HG02938 (cell line): Measurements from ENCODE around the gene RUNX3.

Experiments used
- ATAC-seq: cut with Tn5 transposase; IDR thresholded peaks from one replicate; pipeline ENCODE4 v1.9.1; 2021; ENCODE audit warnings: mild to moderate bottlenecking, moderate library complexity; ENCODE audit not compliant: unreplicated experiment

Gene RUNX3

DNA sequence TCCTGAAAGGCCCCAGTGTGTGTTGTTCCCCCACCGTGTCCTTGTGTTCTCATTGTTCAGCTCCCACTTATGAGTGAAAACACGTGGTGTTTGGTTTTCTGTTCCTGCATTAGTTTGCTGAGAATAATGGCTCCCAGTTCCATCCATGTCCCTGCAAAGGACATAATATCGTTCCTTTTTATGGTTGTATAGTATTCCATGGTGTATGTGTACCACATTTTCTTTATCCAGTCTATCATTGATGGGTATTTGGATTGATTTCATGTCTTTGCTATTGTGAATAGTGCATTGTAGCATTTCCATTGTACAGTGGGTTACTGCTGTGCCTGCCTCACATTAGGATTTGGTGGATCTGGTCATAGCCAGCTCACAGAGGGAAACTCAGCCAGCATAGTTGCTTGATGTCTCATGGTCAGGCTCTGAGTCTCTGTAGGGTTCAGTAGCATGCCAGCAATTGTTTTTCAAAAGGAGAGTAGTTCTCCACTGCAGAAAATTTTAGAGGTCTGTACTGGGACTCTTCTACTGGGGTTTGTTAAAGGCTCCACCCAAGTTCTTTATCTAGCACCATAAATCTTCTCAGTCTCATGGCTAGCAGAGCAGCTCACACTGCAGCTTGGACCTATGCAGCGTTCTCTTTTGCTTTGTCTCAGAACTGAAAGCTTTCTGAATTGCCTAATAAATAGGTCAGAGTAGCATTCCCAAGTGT lies 41.0 kb downstream of the RUNX3 start:
- no peak for ATAC-seq

DNA sequence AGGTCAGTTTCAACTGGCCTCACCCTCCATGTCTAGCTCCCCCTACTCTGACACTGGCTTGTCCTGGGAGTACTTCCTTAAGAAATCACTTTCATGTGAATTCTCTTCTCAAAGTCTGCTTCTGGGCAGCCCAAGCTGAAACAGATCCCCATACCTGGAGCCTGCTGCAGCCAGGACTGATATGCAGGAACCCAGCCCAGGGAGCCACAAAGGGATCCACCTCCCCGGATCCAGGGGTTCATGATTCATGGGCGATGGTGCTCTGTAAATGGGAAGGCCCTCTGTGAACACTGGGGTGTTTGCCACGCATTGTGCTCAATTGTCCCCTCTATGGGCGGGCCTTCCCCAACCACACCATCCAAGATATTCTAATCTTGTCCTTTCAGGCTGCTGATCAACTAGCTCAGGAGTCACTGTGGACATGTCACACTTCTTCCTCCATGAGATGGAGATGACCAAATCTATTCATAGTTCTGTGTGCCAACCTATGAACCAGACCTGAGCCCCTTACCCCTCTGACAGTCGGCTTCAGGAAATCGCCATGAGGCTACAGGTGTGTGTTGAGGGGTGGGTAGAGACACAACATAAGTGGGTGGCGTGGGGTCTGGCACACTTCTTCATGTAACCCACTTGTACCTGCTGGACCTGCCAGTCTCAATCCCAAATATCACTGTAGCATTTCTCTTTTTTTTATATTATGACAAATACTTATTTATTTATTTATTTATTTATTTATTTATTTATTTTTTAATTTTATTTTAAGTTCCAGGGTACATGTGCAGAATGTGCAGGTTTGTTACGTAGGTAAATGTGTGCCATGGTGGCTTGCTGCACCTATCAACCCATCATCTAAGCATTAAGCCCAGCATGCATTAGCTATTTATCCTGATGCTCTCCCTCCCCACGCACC lies 41.8 kb downstream of the RUNX3 start:
- ATAC-seq, result no peak

DNA sequence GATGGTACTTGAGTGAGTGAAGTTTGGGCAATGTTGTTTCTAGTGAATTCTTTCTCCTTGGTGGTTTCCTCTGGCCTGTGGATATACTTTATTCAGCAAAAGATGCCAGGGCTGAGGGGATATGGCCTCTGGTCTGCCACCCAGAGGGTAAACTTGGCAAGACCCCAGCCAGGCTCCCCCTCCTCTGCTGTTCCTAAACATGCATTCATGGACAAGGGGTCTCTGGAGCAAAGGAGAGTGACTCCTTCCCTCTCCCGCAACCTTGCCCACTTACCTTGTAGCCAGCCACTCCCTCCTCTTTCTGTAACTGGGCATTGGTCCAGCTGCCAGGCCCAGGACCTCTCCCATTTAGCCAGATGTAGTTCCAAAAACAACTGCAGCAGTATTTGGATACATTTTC lies 43.8 kb downstream of the RUNX3 start:
- ATAC-seq, result no peak

DNA sequence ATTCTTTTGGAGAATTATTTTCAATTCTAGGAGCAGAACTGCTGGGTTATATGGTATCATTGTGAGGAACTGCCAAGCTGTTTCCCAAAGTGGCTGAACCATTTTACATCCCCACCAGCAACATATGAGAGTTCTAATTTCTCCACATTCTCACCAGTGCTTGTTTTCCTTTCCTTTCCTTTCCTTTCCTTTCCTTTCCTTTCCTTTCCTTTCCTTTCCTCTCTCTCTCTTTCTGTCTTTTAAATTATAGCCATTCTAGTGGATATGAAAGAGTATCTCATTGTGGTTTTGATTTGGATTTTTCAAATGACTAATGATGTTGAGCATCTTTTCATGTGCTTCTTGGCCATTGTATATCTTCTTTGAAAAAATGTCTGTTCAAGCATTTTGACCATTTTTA lies 45.3 kb downstream of the RUNX3 start:
- no peak for ATAC-seq

DNA sequence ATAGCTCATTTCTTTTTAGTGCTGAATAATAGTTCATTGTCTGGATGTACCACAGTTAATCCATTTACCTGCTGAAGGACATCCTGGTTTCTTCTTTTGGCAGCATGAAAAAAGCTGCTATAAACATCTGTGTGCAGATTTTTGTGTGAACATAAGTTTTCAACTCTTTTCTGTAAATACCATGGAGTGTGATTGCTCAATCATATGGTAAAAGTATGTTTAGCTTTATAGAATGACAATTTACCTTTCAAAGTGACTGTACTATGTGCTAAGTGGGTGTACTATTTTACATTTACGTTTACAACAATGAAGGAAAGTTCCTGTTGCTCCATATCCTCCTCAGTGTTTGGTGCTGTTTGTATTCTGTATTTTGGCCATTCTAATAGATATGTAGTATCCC lies 49.0 kb downstream of the RUNX3 start:
- no peak for ATAC-seq

DNA sequence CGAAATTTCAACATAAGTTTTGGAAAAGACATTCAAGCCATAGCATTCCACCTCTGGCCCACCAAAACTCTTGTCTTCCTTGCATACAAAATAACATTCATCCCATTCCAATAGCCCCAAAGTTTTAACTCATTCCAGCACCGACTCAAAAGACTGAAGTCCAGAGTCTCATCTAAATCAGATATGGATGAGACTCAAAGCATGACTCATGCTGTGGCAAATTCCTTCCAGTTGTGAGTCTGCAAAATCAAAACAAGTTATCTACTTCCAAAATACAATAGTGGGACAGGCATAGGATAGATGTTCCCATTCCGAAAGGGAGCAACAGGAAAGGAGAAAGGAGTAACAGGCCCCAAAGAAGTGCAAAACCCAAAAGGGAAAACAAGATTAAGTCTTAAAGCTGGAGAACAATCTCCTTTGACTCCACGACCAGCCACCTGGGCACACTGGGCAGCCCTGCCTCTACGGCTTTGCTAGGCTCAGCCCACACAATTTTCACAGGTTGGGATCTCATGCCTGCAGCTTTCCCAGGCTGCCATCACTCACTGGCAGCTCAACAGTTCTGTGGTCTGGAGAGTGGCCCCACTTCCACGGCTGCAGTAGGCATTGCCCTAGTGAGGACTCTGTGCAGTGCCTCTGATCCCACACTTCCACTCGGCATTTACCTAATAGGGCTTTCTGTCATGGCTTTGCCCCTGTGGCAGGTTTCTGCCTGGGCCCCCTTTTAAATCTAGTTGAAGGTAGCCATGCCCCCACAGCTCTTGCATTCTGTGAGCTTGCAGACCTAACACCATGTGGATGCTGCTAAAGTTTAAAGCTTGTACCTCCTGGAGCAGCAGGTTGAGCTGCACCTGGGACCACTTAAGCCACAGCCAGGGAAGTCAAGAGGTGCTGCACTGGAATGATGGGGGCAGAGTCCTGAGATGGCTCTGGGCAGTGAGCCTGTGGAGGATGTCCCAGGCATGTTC lies 51.0 kb downstream of the RUNX3 start:
- ATAC-seq, result no peak

DNA sequence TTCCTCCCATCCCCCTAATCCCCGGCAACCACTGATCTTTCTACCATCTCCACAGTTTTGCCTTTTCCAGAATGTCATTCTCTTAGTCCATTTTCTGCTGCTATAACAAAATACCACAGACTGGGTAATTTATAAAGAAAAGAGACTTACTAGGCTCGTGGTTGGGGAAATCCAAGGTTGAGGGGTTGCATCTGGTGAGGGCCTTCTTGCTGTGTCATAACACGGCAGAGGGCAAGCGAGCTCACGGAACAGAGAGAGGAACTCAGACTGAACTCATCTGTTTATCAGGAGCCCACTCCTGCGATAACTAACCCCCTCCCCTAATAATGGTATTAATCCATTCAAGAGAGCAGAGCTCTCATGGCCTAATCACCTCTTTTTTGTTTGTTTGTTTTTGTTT lies 52.0 kb downstream of the RUNX3 start:
- no peak for ATAC-seq

DNA sequence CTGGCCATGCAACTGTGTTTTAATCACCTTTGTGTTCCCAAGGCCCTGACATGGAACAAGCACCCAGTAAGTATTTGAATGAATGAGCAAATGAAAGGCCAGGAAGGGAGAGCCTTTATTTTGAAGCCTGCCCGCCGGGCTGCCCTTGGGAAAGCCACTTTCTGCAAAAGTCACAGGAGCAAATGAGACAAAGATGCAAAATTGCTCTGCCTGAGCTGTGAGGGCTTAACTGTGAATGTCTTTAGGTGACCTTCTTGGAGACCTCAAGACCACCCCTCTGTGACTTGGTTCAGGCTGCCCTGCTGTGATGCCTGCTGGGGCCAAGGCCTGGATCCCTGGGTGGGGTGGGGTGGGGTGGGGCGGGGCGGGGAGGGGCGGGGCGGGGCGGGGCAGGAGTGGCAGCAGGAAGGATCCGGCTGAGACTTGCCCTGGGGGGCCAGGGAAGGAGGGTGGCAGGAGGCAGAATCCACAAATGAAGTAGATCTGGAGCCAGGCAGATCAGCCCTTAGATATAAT lies 54.0 kb downstream of the RUNX3 start:
- no peak for ATAC-seq

DNA sequence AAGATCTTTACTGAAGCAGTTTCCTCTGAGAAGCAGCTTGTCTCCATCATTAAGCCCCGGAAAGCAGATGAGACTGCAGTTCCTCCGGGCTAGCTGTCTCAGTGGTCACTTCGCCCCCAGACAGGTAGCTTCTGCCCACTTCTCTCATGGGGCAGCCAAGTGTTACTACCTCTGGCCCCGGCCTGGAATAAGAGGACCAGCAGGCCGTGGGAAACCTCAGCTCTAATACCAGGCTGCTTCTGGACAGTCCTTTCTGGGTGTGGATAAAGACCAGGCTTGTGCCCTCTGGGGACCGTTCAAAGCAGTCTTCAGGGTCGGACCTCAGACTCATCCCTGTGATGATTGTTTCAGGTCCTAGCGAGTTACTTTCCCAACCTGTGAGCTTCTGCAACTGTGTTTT lies 54.8 kb downstream of the RUNX3 start:
- no peak for ATAC-seq

DNA sequence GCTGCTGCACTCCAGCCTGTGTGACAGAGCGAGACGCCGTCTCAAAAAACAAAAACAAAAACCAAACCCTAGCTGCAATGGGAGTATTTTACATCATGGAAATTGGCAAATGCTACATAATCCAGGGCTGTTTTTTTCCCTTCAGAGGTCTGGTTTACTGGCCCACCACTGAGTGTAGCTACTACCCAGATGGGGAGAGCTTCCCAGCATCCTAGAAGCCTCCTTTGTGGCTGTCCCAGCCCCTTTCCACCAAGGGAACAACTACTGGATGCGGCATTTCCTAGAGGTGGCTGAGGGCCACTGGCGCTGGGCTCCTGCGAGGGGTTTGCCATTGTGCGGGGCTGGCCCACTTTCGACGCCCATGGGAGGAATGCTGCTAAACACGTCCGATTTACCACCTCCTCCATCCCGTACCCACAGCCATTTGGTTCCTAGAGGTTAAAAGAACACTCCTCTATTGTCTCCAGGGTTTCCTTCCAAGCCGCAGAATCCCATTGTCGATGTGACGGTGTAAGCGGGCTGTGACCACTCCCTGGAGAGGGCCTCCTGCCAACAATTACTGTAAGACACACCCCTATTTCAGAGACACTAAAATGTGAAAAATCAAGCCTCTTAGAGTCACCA lies 55.4 kb downstream of the RUNX3 start:
- no peak for ATAC-seq

DNA sequence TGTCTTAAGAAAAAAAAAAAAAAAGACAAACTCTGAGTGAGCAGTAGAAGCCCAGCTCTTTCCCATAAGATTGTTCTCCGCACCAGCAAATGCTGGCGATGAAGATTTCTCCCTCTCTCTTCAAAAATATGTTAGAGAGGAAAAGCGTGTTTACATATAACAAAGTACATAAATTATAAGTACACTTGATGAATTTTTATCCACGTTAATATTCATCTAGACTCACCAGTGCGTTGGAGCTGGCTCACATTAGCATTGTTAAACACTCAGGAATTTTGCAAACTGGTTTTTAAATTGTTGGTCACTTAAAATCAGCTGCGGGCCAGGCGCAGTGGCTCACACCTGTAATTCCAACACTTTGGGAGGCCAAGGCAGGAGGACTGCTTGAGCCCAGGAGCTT lies 56.0 kb downstream of the RUNX3 start:
- ATAC-seq, result no peak

DNA sequence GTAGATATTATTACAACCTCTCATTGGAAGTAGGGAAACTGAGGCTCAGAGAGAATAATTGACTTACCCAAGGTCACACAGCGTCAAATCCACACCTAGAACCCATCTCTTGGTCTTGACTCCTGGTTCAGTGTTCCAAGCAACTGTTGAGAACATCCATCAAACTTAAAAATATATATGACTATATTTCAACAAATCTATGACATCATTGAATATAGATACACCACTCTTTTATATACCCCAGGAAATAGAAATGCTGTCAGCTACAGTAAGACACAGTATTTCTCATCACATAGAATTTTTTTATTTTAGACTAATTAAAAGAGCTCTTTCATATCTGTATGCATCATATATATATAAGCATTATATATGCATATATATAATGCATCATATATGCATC lies 56.9 kb downstream of the RUNX3 start:
- ATAC-seq, result no peak

DNA sequence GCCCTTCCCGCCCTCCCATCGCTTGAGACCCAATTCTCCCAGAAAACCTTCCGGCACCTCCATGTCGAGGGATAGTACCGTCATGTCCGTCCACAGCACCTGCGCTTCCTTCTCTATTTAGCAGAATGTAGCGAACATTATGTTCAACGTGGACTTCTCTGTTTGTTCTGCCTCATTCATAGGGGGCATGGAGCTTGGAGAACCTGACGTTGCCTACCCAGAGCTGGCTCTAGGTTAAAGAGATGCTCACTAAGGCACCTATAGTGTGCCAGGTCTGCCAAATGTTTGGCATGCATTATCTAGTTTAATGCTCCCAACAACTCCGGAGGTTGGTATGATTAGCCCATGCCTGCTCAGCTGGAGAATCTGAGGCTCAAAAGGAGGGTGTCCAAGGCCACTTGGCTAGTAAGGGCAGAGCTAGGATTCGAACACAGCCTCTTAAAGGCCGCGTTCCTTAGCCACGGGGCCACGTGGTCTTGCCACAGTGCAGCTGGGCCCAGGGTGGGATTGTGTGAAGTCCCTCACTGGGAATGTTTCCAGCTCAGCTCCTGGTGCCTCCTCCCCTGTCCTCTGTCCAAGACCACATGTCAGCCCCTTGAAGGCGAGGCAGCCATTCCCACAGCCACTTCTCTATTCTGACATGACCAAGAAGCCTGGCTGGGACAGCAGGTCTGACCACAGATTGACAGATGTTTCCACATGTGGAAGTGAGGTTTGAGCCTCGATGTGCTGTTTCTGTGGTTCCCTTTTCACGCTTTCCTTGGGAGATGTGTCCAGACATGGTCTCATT lies 57.8 kb downstream of the RUNX3 start:
- no peak for ATAC-seq

DNA sequence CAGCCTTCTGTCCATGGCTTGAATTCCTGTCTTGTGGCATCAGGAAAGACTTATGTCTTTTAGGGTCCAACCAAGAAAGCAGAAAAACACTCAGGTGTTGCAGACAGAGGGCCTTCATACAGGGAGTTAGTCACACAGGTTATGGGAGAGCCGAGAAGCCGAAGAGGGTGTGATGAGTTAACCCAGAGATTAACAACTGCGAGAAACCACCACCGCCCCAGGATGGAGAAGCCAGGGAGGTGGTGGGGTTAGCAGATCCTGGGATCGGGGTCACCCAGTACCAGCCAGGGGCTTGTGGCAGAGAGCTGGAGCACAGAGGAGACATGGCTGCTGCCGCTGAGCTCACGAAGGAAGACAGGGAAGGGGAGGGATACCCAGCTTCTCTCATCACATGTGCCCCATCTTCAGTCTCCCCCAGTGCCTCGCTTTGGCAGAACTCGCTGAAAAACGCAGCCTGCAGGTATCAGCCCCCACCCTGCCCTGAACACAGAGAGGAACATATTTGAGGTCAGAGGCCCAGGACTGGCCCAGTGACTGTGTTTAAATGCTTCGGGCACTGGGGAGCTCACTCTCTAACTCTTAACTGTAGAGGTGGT lies 58.7 kb downstream of the RUNX3 start:
- ATAC-seq, result no peak

DNA sequence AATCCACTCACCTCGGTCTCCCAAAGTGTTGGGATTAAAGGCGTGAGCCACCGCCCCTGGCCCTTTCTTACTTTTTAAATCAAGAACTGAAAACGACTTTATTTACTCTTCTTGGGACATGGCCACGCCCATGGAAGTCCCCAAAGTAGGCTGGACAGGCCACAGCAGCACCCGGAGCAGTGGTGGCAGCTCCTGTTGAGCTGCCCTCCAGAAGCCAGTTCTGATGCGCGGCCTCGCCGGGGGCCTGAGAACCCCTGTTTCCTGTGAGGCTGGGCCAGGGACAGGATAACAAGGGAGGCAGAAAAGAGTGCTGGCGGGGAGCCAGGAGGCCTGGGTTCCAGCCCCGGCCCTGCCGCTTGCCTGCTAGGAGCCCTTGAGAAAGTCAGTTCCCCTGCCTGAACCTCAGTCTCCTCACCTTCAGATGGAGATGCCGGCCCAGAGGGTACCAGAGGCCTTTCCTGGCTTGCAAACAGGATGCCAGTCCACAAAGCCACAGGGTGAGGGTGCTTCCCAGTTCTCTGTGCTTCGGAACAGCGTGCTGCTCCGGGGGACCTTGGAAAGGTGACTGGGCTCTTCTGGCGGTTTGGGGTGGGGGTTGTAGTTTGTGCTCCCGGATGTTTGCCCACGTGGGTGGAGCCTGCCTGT lies 59.4 kb downstream of the RUNX3 start:
- no peak for ATAC-seq

DNA sequence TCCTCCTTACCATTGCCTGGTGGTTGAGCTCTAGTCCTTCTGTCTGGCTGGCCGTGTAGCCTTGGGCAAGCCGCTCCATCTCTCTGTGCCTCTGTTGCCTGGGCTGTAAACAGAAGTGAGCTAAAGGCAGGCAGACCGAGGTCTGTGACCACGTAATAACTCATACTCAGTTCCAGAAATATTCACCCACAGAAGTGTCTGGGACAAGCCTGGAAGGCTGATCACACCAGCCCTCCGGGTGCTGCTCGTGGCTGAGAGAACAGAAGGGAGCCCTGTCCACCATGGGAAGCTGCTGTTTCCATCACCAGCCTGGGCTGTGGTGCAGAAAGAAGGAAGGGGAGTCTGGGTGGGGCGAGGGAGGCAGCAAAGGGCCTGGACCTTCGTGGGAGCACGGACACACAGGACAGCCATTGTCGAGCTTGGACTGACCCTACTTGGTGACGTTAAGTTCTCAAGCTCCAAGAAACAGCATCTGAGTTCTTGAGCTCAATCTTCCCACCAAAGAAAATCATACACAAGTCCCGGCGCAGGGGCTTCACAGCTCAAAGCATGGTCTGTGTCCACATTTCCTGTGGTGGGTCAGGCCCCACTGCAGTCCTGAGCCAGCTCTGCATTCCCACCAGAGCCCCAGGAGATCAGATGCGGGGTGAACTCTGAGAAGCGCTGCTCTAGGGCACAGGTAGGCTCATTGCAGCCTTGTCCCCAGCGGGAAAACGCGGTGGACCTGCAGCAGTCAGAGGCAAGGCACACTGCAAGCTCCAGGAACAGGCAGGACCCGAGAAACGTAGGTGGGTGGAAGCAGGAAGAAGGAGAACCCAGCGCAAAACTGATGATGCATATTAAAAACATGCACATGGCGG lies 61.8 kb downstream of the RUNX3 start:
- no peak for ATAC-seq

DNA sequence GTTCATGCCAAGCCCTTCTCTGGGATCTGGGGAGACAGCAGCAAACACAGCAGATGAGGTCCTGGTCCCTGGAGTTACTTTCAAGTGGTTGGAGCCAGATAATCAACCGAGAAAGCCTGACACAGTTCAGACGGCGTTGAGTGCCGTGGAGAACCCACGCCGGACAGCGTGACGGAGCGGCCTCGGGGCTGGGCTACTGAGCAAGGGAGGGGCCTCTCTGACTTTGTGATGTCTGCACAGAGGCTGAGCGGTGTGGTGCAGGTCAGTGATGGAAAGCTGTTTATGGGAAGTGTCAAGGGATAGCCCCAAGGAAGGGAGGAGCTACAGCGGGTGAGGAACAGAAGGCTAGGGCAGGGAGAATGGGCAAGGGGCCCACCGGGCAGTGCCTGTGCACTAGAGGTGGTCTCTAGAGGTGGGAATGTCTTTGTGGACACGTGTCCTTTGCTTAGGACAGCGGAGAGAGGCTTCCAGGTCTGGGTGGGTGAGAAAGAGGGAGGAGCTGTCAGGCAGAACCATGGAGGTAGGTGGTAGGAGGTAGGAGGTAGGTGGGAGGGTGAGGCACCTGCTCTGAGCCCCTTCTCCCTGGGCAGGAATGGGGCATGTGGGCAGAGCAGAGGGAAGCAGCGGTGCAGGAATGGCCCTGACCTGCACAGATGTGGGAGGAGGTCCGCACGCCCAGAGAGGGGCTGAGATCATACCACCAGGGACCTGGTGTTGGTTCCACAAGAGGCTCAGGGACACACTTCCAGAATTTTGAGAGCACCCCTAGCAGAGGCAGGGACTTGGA lies 62.8 kb downstream of the RUNX3 start:
- ATAC-seq, result no peak
